GM10266 (cell line): ENCODE data around the gene BHLHA15.

Experiments used
- DNase-seq: peaks from one replicate; pipeline ENCODE4 v3.0.0; 2012; ENCODE audit errors: extremely low spot score
- TF ChIP-seq, protein P1 (sequence below): IDR thresholded peaks from 2 replicates; pipeline ENCODE4 v1.5.1; 2012; ENCODE audit warnings: mild to moderate bottlenecking, low read depth; ENCODE audit not compliant: control insufficient read depth, insufficient read depth; ENCODE audit errors: missing control alignments

Gene BHLHA15

DNA sequence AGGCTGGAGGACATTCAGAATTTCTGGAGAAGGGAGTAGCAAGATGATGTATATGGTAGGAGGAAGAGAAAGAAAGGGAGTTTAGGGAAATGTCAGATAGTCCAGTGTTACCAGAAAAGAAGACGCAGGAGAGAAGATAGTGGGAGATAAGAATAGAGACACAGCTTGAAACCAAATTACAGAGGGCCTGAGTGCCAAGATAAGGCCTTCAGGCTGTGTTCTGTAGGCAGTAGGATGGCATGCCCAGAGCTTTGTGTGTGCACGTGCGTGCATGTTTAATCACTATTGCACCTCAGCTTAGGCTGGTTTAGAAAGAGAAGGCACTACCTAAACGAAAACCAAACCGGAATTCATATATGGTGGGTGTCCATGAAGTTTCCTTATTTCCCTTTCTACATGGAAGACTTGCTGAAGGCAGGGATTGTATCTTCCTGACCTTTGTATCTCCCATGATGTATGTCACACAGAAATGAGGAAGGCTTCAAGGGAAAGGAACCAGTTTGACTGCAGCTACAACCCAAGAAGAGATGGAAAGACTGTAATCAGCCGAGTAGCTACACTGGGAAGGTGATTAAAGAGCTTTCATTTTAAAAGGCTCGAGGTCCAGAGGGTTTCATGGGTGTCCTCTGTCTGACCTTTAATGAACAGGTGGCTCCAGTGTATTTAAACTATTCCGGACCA, 35.8 kb upstream of the BHLHA15 start:
- TF ChIP-seq, protein P1, sequence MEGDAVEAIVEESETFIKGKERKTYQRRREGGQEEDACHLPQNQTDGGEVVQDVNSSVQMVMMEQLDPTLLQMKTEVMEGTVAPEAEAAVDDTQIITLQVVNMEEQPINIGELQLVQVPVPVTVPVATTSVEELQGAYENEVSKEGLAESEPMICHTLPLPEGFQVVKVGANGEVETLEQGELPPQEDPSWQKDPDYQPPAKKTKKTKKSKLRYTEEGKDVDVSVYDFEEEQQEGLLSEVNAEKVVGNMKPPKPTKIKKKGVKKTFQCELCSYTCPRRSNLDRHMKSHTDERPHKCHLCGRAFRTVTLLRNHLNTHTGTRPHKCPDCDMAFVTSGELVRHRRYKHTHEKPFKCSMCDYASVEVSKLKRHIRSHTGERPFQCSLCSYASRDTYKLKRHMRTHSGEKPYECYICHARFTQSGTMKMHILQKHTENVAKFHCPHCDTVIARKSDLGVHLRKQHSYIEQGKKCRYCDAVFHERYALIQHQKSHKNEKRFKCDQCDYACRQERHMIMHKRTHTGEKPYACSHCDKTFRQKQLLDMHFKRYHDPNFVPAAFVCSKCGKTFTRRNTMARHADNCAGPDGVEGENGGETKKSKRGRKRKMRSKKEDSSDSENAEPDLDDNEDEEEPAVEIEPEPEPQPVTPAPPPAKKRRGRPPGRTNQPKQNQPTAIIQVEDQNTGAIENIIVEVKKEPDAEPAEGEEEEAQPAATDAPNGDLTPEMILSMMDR = no peak

DNA sequence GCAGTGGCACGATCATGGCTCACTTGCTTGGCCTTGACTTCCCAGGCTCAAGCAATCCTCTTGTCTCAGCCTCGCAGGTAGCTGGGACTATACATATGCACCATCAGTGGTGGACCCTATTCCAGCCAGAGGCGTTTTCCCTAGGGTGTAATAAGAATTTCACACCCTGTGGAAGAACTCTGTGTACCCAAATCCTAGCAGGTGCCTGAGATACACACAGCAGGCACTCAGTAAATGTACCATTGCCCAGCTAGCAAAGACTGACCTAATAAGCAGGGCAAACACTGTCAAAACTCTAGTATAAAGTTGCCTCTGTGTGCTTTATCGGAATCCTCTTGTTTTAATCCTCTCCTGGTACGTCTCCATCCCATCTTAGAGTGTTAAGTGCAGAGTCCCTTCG, 33.7 kb upstream of the BHLHA15 start:
- TF ChIP-seq, protein P1 = no peak
- no peak for DNase-seq

More for the DNA sequence above, 35.8 kb upstream of the BHLHA15 start:
- no peak for DNase-seq

DNA sequence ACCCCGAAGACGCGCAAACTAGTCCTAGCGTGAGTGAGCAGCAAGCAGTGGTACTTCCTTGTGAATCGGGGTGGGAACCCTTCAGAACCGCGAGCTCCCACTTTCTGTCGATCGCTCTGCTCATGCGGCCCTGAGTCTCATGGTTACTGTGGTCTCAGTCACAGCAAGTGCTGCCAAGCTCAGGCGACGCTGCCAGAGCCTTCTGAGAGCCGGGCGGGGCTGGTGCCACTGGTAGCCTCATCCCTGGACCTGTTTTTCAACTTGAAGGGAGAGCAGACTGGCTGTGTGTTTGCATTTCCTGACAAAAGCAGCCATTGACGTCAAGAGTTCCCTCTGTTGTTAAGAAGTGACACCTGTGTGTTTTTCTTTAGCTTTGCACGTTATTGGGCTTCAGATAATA, 32.9 kb upstream of the BHLHA15 start:
- no peak for DNase-seq
- TF ChIP-seq, protein P1 = no peak

DNA sequence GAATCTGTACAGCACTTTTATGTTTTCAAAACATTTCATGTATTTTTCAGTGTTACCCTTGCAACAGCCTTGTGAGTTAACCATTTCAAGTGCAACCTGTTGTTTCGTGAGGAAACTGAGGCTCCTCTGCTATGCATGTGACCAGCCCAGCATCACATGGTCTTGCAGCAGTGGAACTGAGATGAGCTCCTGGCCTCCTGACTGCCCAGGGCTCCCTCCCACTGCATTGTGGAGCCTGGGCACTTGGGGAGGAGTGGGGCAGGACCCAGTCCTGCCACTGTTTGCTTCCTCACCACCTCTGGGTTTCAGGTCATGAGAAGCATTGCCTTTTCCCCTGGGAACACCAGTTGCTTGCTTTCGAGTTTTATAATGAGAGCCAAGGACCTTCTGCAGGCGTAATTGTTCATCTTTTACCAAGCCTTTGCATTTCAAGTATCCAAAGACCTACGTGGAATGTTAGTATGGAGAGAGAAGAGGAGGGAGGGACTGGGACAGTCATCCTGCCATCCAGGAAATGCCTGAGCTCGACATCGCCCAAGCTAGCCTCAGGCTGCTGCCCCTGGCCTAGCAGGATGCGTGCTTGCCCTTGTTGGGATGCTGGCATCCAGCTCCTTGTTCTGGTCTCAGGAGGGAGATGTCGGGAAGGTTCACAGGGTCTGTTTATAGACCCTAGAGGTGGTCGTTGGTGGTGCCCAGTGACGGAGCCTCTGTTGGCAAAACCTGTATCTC, 32.3 kb upstream of the BHLHA15 start:
- TF ChIP-seq, protein P1 = no peak
- DNase-seq = no peak

DNA sequence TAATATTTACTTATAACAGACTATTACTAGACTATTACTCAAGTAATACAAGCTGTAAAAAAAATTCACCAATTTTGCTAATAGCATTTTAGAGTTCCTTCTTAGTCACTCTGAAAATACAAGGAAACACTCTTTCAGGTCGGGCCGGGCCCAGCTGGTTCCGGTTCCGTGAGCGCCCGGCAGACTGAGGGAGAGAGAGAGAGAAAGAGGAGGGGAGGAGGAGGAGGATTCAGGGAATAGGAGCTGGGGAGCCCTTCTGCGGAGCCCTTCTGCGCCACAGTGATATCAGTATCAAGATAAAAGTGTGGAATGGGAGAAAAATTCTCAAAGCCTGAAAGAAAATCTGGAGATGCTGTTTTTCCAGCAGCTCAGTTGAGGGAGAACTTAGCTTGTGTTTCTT, 30.5 kb upstream of the BHLHA15 start:
- no peak for DNase-seq
- TF ChIP-seq, protein P1 = no peak

DNA sequence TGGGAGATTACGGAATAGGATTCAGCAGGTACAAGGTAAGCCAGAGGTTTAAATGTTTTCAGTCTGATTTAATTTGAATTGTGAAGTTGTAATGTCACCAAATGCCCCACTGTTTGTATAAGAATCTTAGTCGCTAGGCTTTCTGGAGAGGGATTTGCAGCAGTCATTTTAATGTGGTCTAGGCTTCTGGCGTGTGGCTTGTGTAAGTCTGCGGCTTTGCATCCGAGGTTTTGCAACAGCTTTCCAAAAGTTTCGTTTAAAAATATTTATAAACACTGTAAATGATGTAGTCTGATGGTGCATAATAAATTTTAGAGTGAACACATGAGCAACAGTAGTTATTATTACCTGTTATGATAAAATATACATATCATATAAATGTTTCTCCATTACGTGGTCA, 26.1 kb upstream of the BHLHA15 start:
- DNase-seq = no peak
- TF ChIP-seq, protein P1 = no peak
